HG02970 (cell line): ENCODE data around the gene SUGP1.
"Not testable (repeated sequence)": the region's sequence is repeated elsewhere in the genome, so short reads cannot be mapped to it uniquely, and the experiment has no call there.

Experiments
- ATAC-seq: cut with Tn5 transposase; IDR thresholded peaks from one replicate; pipeline ENCODE4 v1.9.1; 2021; ENCODE audit warnings: mild to moderate bottlenecking, moderate library complexity, moderate number of reproducible peaks; ENCODE audit not compliant: unreplicated experiment, low FRiP score

Gene SUGP1

GRCh38 chr19:19269952-19270694 lies 50.2 kb downstream of the SUGP1 start:
- no peak for ATAC-seq

GRCh38 chr19:19268453-19269385 lies 51.6 kb downstream of the SUGP1 start:
- ATAC-seq: no peak

- no peak for ATAC-seq
These were observed 53.0 kb downstream of the SUGP1 start for GRCh38 chr19:19267305-19267704.

GRCh38 chr19:19263886-19264487 lies 56.3 kb downstream of the SUGP1 start:
- ATAC-seq: no peak

- no peak for ATAC-seq
These were observed 57.9 kb downstream of the SUGP1 start for GRCh38 chr19:19262190-19263057.

- no peak for ATAC-seq
These were observed 58.7 kb downstream of the SUGP1 start for GRCh38 chr19:19261350-19262189.

- ATAC-seq: no peak
These were observed 59.7 kb downstream of the SUGP1 start for GRCh38 chr19:19260417-19261214.

GRCh38 chr19:19259741-19260140 lies 60.6 kb downstream of the SUGP1 start:
- no peak for ATAC-seq

GRCh38 chr19:19258589-19259338 lies 61.5 kb downstream of the SUGP1 start:
- ATAC-seq: no peak

GRCh38 chr19:19257836-19258588 lies 62.3 kb downstream of the SUGP1 start:
- no peak for ATAC-seq

GRCh38 chr19:19257137-19257536 lies 63.2 kb downstream of the SUGP1 start:
- ATAC-seq: no peak

GRCh38 chr19:19256072-19256969 lies 64.0 kb downstream of the SUGP1 start:
- ATAC-seq: no peak

GRCh38 chr19:19253409-19253808 lies 66.9 kb downstream of the SUGP1 start:
- ATAC-seq: not testable (repeated sequence)

- no peak for ATAC-seq
These were observed 70.0 kb downstream of the SUGP1 start for GRCh38 chr19:19250196-19250801.

GRCh38 chr19:19240476-19240875 lies 79.8 kb downstream of the SUGP1 start:
- ATAC-seq: no peak

- ATAC-seq: no peak
These were observed 80.6 kb downstream of the SUGP1 start for GRCh38 chr19:19239675-19240074.
